ENCODE results near the gene C8A.

- no peak for TF ChIP-seq CTCF (IDR thresholded peaks at IDR 0.05)
- no peak for TF ChIP-seq POLR2AphosphoS5 (IDR thresholded peaks at IDR 0.05)
Observed at GRCh38 chr1:56821462-56821797, 33.2 kb upstream of the C8A start.

Data from esophagus muscularis mucosa (tissue), 3 donors.